Activated T-helper 1 cell treated with anti-CD3 and anti-CD28 coated beads, Interleukin-2, amount 50 U/mL, for 16 hours (primary cell): ENCODE data around the gene POM121.
"Not testable (repeated sequence)": the region's sequence is repeated elsewhere in the genome, so short reads cannot be mapped to it uniquely, and the experiment has no call there.

Source experiments
- DNase-seq, 2 donors: peaks; one replicate each; pipeline ENCODE4 v3.0.0-alpha.2; 2020; ENCODE audit warnings: low read depth in 1 of 2, low spot score in 1 of 2

The POM121 gene

GRCh38 chr7:72995484-72995883 is 70.6 kb downstream of the POM121 start:
- not testable (repeated sequence) for DNase-seq

GRCh38 chr7:72997447-72997846 is 72.6 kb downstream of the POM121 start:
- not testable (repeated sequence) for DNase-seq

GRCh38 chr7:72997887-72998468 is 73.1 kb downstream of the POM121 start:
- not testable (repeated sequence) for DNase-seq
